GM23248 (cell line): ENCODE measurements around the gene FGGY. TPM values are rescaled to one million over a fixed set of nuclear protein-coding genes. Genes with fewer than 3 reads are reported as not detected.

Experiments used
- DNase-seq: peaks from one replicate; pipeline ENCODE4 v3.0.0-alpha.2; 2015
- H2AFZ ChIP-seq: fragments of 200-600 bp; sonication (generic); 2 replicates; pipeline ENCODE4 v1.6.1; 2016; ENCODE audit warnings: antibody characterized with exemption
- H3F3A ChIP-seq: fragments of 200-600 bp; sonication (generic); 2 replicates; pipeline ENCODE4 v1.6.1; 2016; ENCODE audit warnings: mild to moderate bottlenecking, antibody characterized with exemption, mixed run types; ENCODE audit not compliant: insufficient read depth
- H3K27ac ChIP-seq: fragments of 200-600 bp; sonication (generic); 2 replicates; pipeline ENCODE4 v1.5.1; 2016; ENCODE audit warnings: mild to moderate bottlenecking
- H3K27me3 ChIP-seq: fragments of 200-600 bp; sonication (generic); replicated peaks from 2 replicates; pipeline ENCODE4 v1.6.1; 2016; ENCODE audit warnings: mild to moderate bottlenecking; ENCODE audit not compliant: insufficient read depth
- H3K36me3 ChIP-seq: fragments of 200-600 bp; sonication (generic); 2 replicates; pipeline ENCODE4 v1.6.1; 2016; ENCODE audit warnings: low read depth, mild to moderate bottlenecking
- H3K4me1 ChIP-seq: fragments of 200-600 bp; sonication (generic); 2 replicates; pipeline ENCODE4 v1.6.1; 2016; ENCODE audit warnings: mild to moderate bottlenecking; ENCODE audit not compliant: insufficient read depth
- H3K4me2 ChIP-seq: fragments of 200-600 bp; sonication (generic); one replicate; pipeline ENCODE4 v1.6.1; 2016; ENCODE audit warnings: mild to moderate bottlenecking; ENCODE audit not compliant: unreplicated experiment
- H3K4me3 ChIP-seq: fragments of 200-600 bp; sonication (generic); 2 replicates; pipeline ENCODE4 v1.5.1; 2016; ENCODE audit warnings: mild to moderate bottlenecking
- H3K79me2 ChIP-seq: fragments of 200-600 bp; sonication (generic); 2 replicates; pipeline ENCODE4 v1.6.1; 2016; ENCODE audit warnings: mild to moderate bottlenecking; ENCODE audit not compliant: insufficient read depth
- H3K9ac ChIP-seq: fragments of 200-600 bp; sonication (generic); 2 replicates; pipeline ENCODE4 v1.6.1; 2016; ENCODE audit warnings: mild to moderate bottlenecking
- H3K9me2 ChIP-seq: fragments of 200-600 bp; sonication (generic); 2 replicates; pipeline ENCODE4 v1.6.1; 2016; ENCODE audit warnings: mixed run types, mild to moderate bottlenecking, moderate library complexity; ENCODE audit not compliant: insufficient read depth
- H3K9me3 ChIP-seq: fragments of 200-600 bp; sonication (generic); one replicate; pipeline ENCODE4 v1.6.1; 2017; ENCODE audit warnings: low read depth
- H4K20me1 ChIP-seq: fragments of 200-600 bp; sonication (generic); 2 replicates; pipeline ENCODE4 v1.6.0; 2016; ENCODE audit not compliant: insufficient read depth
- EZH2 ChIP-seq: fragments of 200-600 bp; sonication (generic); IDR thresholded peaks from 2 replicates; pipeline ENCODE4 v1.6.1; 2018; ENCODE audit warnings: antibody characterized with exemption, mild to moderate bottlenecking; ENCODE audit not compliant: insufficient read depth, poor library complexity, severe bottlenecking
- EZH2phosphoT487 ChIP-seq: fragments of 200-600 bp; sonication (generic); IDR thresholded peaks from 2 replicates; pipeline ENCODE4 v1.6.1; 2018; ENCODE audit warnings: antibody characterized with exemption, moderate library complexity, mild to moderate bottlenecking, low read depth; ENCODE audit not compliant: insufficient read depth
- WGBS, 2 experiments: methylation state at CpG; one replicate each; pipeline ENCODE4 v1.1.6; 2015 to 2017; ENCODE audit warnings: low lambda C conversion rate in 2 of 2, low coverage in 1 of 2; ENCODE audit errors: missing lambda C conversion rate in 2 of 2; 5-methylcytosine and 5-hydroxymethylcytosine counted together
- in situ Hi-C: fragments of 300-500 bp; cut with MboI; formaldehyde crosslinking; loops from 2 replicates; pipeline ENCODE4 v1.15.0; 2020
- polyA plus RNA-seq: library from polyadenylated mRNA; unstranded; fragments of >200 nt; fragmentation: Nextera tagmentation; extraction: Ambion mirVana; gene quantifications from 2 replicates; pipeline ENCODE4 v1.2.1, GENCODE V29; 2016
- total RNA-seq: library from RNA; depleted of rRNA; stranded (reverse); fragments of >200 nt; shearing (Covaris generic); gene quantifications from 2 replicates; pipeline ENCODE4 v1.2.3, GENCODE V29; 2014

The FGGY gene
- total and polyA plus RNA-seq, 2 experiments from 2014 or later, result 12.8 to 16.9 TPM

GRCh38 chr1:59473831-59474230, 176.9 kb downstream of the FGGY start:
- TF ChIP-seq EZH2phosphoT487 (no peak), EZH2 (no peak)
- Histone ChIP-seq H3F3A (no peaks in the 10 kb centered on the region), H3K4me1 (peaks cover 10% of the 10 kb centered on the region; the same call in 1 of the 2 replicates), H3K9me2 (no peaks in the 10 kb centered on the region), H2AFZ (no peak overlapping the region), H3K27me3 (no peaks in the 10 kb centered on the region), H4K20me1 (no peaks in the 10 kb centered on the region), H3K36me3 (no peaks in the 10 kb centered on the region), H3K9ac (no peak overlapping the region), H3K27ac (no peak overlapping the region), H3K4me3 (no peak overlapping the region), H3K9me3 (no peaks in the 10 kb centered on the region), H3K4me2 (no peak overlapping the region), H3K79me2 (no peaks in the 10 kb centered on the region)
- no peak for DNase-seq
- in situ Hi-C loops, result no loop called here
- 79 to 84% methylated on average over 3 of the region's 3 CpGs for WGBS, 2 experiments

GRCh38 chr1:59474496-59474895, 177.6 kb downstream of the FGGY start:
- H4K20me1 ChIP-seq, result no peaks in the 10 kb centered on the region
- no peaks in the 10 kb centered on the region for H3K9me3 ChIP-seq
- TF ChIP-seq EZH2phosphoT487 (no peak), EZH2 (no peak)
- H3K4me2 ChIP-seq, result no peak overlapping the region
- no peak overlapping the region for H3K4me3 ChIP-seq
- peaks cover 10% of the 10 kb centered on the region; the same call in 1 of the 2 replicates for H3K4me1 ChIP-seq
- no peaks in the 10 kb centered on the region for H3K79me2 ChIP-seq
- no peak overlapping the region for H3K9ac ChIP-seq
- no peaks in the 10 kb centered on the region for H3K9me2 ChIP-seq
- H3K27ac ChIP-seq, result no peak overlapping the region
- 88 to 100% methylated on average over 2 of the region's 2 CpGs for WGBS, 2 experiments
- in situ Hi-C loops, result no loop called here
- no peaks in the 10 kb centered on the region for H3K27me3 ChIP-seq
- no peaks in the 10 kb centered on the region for H3F3A ChIP-seq
- no peaks in the 10 kb centered on the region for H3K36me3 ChIP-seq
- DNase-seq, result no peak
- no peak overlapping the region for H2AFZ ChIP-seq

GRCh38 chr1:59475737-59476136, 178.8 kb downstream of the FGGY start:
- no peaks in the 10 kb centered on the region for H3F3A ChIP-seq
- in situ Hi-C loops, result no loop called here
- H3K4me2 ChIP-seq, result no peak overlapping the region
- no peak for TF ChIP-seq EZH2phosphoT487
- H3K9me2 ChIP-seq, result no peaks in the 10 kb centered on the region
- no peaks in the 10 kb centered on the region for H3K36me3 ChIP-seq
- H3K27ac ChIP-seq, result no peak overlapping the region
- H3K4me1 ChIP-seq, result peaks cover 10% of the 10 kb centered on the region; the same call in 1 of the 2 replicates
- no peaks in the 10 kb centered on the region for H3K79me2 ChIP-seq
- H3K27me3 ChIP-seq, result no peaks in the 10 kb centered on the region
- H3K9ac ChIP-seq, result no peak overlapping the region
- H2AFZ ChIP-seq, result no peak overlapping the region
- DNase-seq, result no peak
- H3K9me3 ChIP-seq, result no peaks in the 10 kb centered on the region
- no peak overlapping the region for H3K4me3 ChIP-seq
- WGBS, 2 experiments, result 87 to 93% methylated on average over 4 of the region's 4 CpGs
- no peaks in the 10 kb centered on the region for H4K20me1 ChIP-seq

GRCh38 chr1:59477286-59477685, 180.4 kb downstream of the FGGY start:
- 70 to 74% methylated on average over 6 of the region's 6 CpGs for WGBS, 2 experiments

DNA sequence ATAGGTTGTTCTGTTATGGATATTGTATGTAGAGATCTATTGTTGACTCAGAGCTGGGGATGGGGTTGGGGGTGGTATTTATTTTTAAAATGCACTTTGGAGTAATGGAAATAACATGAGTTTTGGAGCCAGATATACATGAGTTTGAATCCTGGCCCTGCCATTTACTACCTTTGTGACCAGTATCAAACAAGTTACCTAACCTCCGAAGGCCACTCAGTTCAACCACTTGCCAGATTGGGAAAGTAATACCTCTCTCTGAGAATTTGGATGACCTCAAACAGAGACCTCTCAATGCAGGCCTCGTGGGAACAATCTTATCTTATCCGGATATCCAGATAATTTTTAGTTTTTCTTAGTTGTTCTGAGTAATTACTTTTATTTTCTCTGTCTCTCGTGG, 181.0 kb downstream of the FGGY start:
- no peaks in the 10 kb centered on the region for H3K79me2 ChIP-seq
- H3K9me3 ChIP-seq, result no peaks in the 10 kb centered on the region
- in situ Hi-C loops, result no loop called here
- no peak for TF ChIP-seq EZH2
- no peak for TF ChIP-seq EZH2phosphoT487
- H4K20me1 ChIP-seq, result no peaks in the 10 kb centered on the region
- no peaks in the 10 kb centered on the region for H3K9me2 ChIP-seq
- H3K27ac ChIP-seq, result no peak overlapping the region
- H3K9ac ChIP-seq, result no peak overlapping the region
- DNase-seq, result no peak
- H3K4me3 ChIP-seq, result no peak overlapping the region
- peaks cover 10% of the 10 kb centered on the region; the same call in 1 of the 2 replicates for H3K4me1 ChIP-seq
- H3F3A ChIP-seq, result no peaks in the 10 kb centered on the region
- H2AFZ ChIP-seq, result no peak overlapping the region
- H3K27me3 ChIP-seq, result no peaks in the 10 kb centered on the region
- H3K4me2 ChIP-seq, result peak overlapping the region; percentile 3
- no peaks in the 10 kb centered on the region for H3K36me3 ChIP-seq
- 86 to 88% methylated on average over 4 of the region's 4 CpGs for WGBS, 2 experiments

More at GRCh38 chr1:59477286-59477685, 180.4 kb downstream of the FGGY start:
- peak overlapping the region; percentile 31; the same call in 1 of the 2 replicates for H3K27ac ChIP-seq
- H3K9me3 ChIP-seq, result no peaks in the 10 kb centered on the region
- TF ChIP-seq EZH2phosphoT487 (no peak), EZH2 (no peak)
- H3K4me2 ChIP-seq, result peak overlapping the region; percentile 3
- H3K27me3 ChIP-seq, result no peaks in the 10 kb centered on the region
- H3K79me2 ChIP-seq, result no peaks in the 10 kb centered on the region
- no peak overlapping the region for H3K9ac ChIP-seq
- H3K9me2 ChIP-seq, result no peaks in the 10 kb centered on the region
- no peaks in the 10 kb centered on the region for H3F3A ChIP-seq
- H3K36me3 ChIP-seq, result no peaks in the 10 kb centered on the region
- in situ Hi-C loops, result no loop called here
- H3K4me3 ChIP-seq, result no peak overlapping the region
- DNase-seq, result peak; percentile 75
- peaks cover 10% of the 10 kb centered on the region; the same call in 1 of the 2 replicates for H3K4me1 ChIP-seq
- H2AFZ ChIP-seq, result no peak overlapping the region
- H4K20me1 ChIP-seq, result no peaks in the 10 kb centered on the region
